H1 (cell line): ENCODE data around the gene SPEF2. TPM values are rescaled to one million over a fixed set of nuclear protein-coding genes. Genes with fewer than 3 reads are reported as not detected.

Experiments
- CTCF ChIA-PET: fragments of 300-600 bp; sonication (Branson Sonifier 250); formaldehyde crosslinking; loops from one replicate; lab custom pipeline; 2021; ENCODE audit not compliant: partially characterized antibody; lab: Charles Lee
- POLR2A ChIA-PET: fragments of 300-600 bp; sonication (Branson Sonifier 250); formaldehyde crosslinking; loops from one replicate; lab custom pipeline; 2021; ENCODE audit warnings: inconsistent platforms; ENCODE audit not compliant: partially characterized antibody; lab: Charles Lee
- DNase-seq, 2 experiments: peaks; one replicate each; pipeline versions ENCODE4 v3.0.0 to v3.0.0-alpha.2; 2010 to 2022; ENCODE audit warnings: low spot score in 2 of 2, low read depth in 1 of 2, mixed read lengths in 1 of 2
- FAIRE-seq: peaks from 2 replicates; lab custom pipeline; 2011; peaks lifted over from hg19 to GRCh38; lab: Jason Lieb, UNC
- H2AFZ ChIP-seq: 2 replicates; pipeline ENCODE4 v1.8.1; 2012; ENCODE audit warnings: low read length, inconsistent platforms
- H2AK5ac ChIP-seq: 2 replicates; pipeline ENCODE4 v1.6.1; 2013; ENCODE audit warnings: low read depth, low read length
- H2BK120ac ChIP-seq: replicated peaks from 2 replicates; pipeline ENCODE3; 2013; ENCODE audit warnings: low read depth, low read length, inconsistent platforms
- H2BK12ac ChIP-seq: 2 replicates; pipeline ENCODE4 v1.6.1; 2013; ENCODE audit warnings: low read depth, low read length
- H2BK15ac ChIP-seq: 2 replicates; pipeline ENCODE4 v1.6.1; 2013; ENCODE audit warnings: low read length
- H2BK20ac ChIP-seq: 2 replicates; pipeline ENCODE4 v1.6.1; 2013; ENCODE audit warnings: low read length
- H2BK5ac ChIP-seq: 2 replicates; pipeline ENCODE4 v1.6.1; 2013; ENCODE audit warnings: low read depth, low read length
- H3K14ac ChIP-seq: 2 replicates; pipeline ENCODE4 v1.6.1; 2013; ENCODE audit warnings: inconsistent platforms; ENCODE audit not compliant: insufficient read length
- H3K18ac ChIP-seq: 2 replicates; pipeline ENCODE4 v1.6.1; 2013; ENCODE audit warnings: low read length; ENCODE audit errors: extremely low read depth
- H3K23ac ChIP-seq: 2 replicates; pipeline ENCODE4 v1.6.1; 2013; ENCODE audit warnings: inconsistent platforms; ENCODE audit not compliant: insufficient read length
- H3K23me2 ChIP-seq: 2 replicates; pipeline ENCODE4 v1.6.1; 2013; ENCODE audit warnings: low read depth, low read length
- H3K27ac ChIP-seq: 2 replicates; pipeline ENCODE4 v1.6.1; 2011; ENCODE audit warnings: low read depth, low read length, inconsistent platforms
- H3K27me3 ChIP-seq, 4 experiments: replicated peaks in 1 of 4; 1 replicate in 1 of 4; 2 replicates in 3 of 4; pipeline versions ENCODE4 v1.6.1 to v1.8.1; 2011 to 2013; ENCODE audit warnings: low read length in 3 of 4, mild to moderate bottlenecking in 3 of 4, inconsistent platforms in 2 of 4, mixed read lengths in 2 of 4, moderate library complexity in 1 of 4; ENCODE audit not compliant: control insufficient read depth in 3 of 4, insufficient read depth in 3 of 4; ENCODE audit errors: extremely low read depth in 1 of 4
- H3K36me3 ChIP-seq, 4 experiments: 2 replicates each; pipeline versions ENCODE4 v1.6.1 to v1.8.1; 2011 to 2013; ENCODE audit warnings: mild to moderate bottlenecking in 4 of 4, low read length in 3 of 4, moderate library complexity in 2 of 4, control low read depth in 1 of 4, inconsistent platforms in 1 of 4; ENCODE audit not compliant: insufficient read depth in 4 of 4, control insufficient read depth in 2 of 4
- H3K4ac ChIP-seq: replicated peaks from 2 replicates; pipeline ENCODE3; 2013; ENCODE audit warnings: low read length, low read depth, mixed read lengths, inconsistent platforms; ENCODE audit not compliant: insufficient read length
- H3K4me1 ChIP-seq, 4 experiments: replicated peaks in 1 of 4; 1 replicate in 1 of 4; 2 replicates in 3 of 4; pipeline versions ENCODE4 v1.6.1 to v1.8.1; 2011 to 2013; ENCODE audit warnings: low read length in 3 of 4, inconsistent platforms in 2 of 4, mixed read lengths in 1 of 4; ENCODE audit not compliant: insufficient read depth in 4 of 4, control insufficient read depth in 3 of 4
- H3K4me2 ChIP-seq, 2 experiments: 2 replicates each; pipeline versions ENCODE4 v1.6.1 to v1.8.1; 2011 to 2013; ENCODE audit warnings: low read depth in 2 of 2, low read length in 2 of 2, control low read depth in 1 of 2, inconsistent platforms in 1 of 2, mild to moderate bottlenecking in 1 of 2; ENCODE audit not compliant: insufficient read depth in 1 of 2
- H3K4me3 ChIP-seq, 4 experiments: fragments of 200-600, 300-600 bp in 1 of 4; sonication (generic), shearing (Covaris generic), sonication (Bioruptor Twin) in 1 of 4; 2 replicates each; pipeline versions ENCODE4 v1.5.1 to v1.8.1; 2011 to 2016; ENCODE audit warnings: low read length in 4 of 4, low read depth in 3 of 4, control low read depth in 2 of 4, inconsistent platforms in 2 of 4, mild to moderate bottlenecking in 2 of 4, mixed read lengths in 1 of 4, moderate library complexity in 1 of 4; ENCODE audit not compliant: insufficient read depth in 2 of 4; ENCODE audit errors: extremely low read depth in 1 of 4
- H3K56ac ChIP-seq: replicated peaks from 2 replicates; pipeline ENCODE3; 2013; ENCODE audit warnings: low read depth, mild to moderate bottlenecking, mixed read lengths, low read length, inconsistent platforms; ENCODE audit not compliant: insufficient read length
- H3K79me1 ChIP-seq: 2 replicates; pipeline ENCODE4 v1.6.1; 2013; ENCODE audit warnings: low read depth, low read length, control low read depth
- H3K79me2 ChIP-seq, 2 experiments: 2 replicates each; pipeline versions ENCODE4 v1.6.1 to v1.8.1; 2012 to 2013; ENCODE audit warnings: low read length in 2 of 2, mild to moderate bottlenecking in 2 of 2, inconsistent platforms in 1 of 2; ENCODE audit not compliant: insufficient read depth in 2 of 2, control insufficient read depth in 1 of 2
- H3K9ac ChIP-seq, 4 experiments: replicated peaks in 1 of 4; 1 replicate in 1 of 4; 2 replicates in 3 of 4; pipeline versions ENCODE4 v1.6.1 to v1.8.1; 2011 to 2013; ENCODE audit warnings: low read depth in 3 of 4, low read length in 3 of 4, control low read depth in 2 of 4, mild to moderate bottlenecking in 2 of 4, moderate library complexity in 2 of 4, inconsistent platforms in 1 of 4; ENCODE audit errors: extremely low read depth in 1 of 4
- H3K9me3 ChIP-seq, 2 experiments: 2 replicates each; pipeline versions ENCODE4 v1.6.1 to v1.8.1; 2012 to 2013; ENCODE audit warnings: mild to moderate bottlenecking in 2 of 2, moderate library complexity in 2 of 2, control low read depth in 1 of 2, inconsistent platforms in 1 of 2, low read depth in 1 of 2, low read length in 1 of 2, mixed read lengths in 1 of 2; ENCODE audit not compliant: insufficient read depth in 2 of 2
- H4K20me1 ChIP-seq, 2 experiments: replicated peaks in 1 of 2; 2 replicates each; pipeline versions ENCODE3 to v1.8.1; 2011 to 2013; ENCODE audit warnings: inconsistent platforms in 2 of 2, low read length in 2 of 2, mild to moderate bottlenecking in 1 of 2; ENCODE audit not compliant: insufficient read depth in 2 of 2, control insufficient read depth in 1 of 2
- H4K5ac ChIP-seq: 2 replicates; pipeline ENCODE4 v1.6.1; 2013; ENCODE audit warnings: low read length, low read depth, mixed read lengths, inconsistent platforms; ENCODE audit not compliant: insufficient read length
- H4K8ac ChIP-seq: 2 replicates; pipeline ENCODE4 v1.8.0; 2013; ENCODE audit warnings: mild to moderate bottlenecking, moderate library complexity, low read length, inconsistent platforms; ENCODE audit not compliant: insufficient read depth; ENCODE audit errors: extremely low read depth
- H4K91ac ChIP-seq: replicated peaks from 2 replicates; pipeline ENCODE3; 2013; ENCODE audit warnings: low read length, mixed read lengths, inconsistent platforms; ENCODE audit not compliant: insufficient read length
- ASH2L ChIP-seq: fragments of 200-600, 300-600 bp; sonication (generic); IDR thresholded peaks from one replicate; pipeline ENCODE4 v1.7.1; 2017; ENCODE audit warnings: low read length
- ATF2 ChIP-seq: IDR thresholded peaks from 2 replicates; pipeline ENCODE4 v1.6.1; 2012; ENCODE audit warnings: low read length, inconsistent platforms
- BACH1 ChIP-seq: IDR thresholded peaks from 2 replicates; pipeline ENCODE4 v1.6.1; 2012; ENCODE audit warnings: low read length, improper control_type of control experiment
- BCL11A ChIP-seq, 2 experiments: IDR thresholded peaks; one replicate each; pipeline ENCODE4 v1.6.1; 2011; ENCODE audit warnings: low read depth in 2 of 2, low read length in 2 of 2, mild to moderate bottlenecking in 2 of 2
- CHD1 ChIP-seq: IDR thresholded peaks from 2 replicates; pipeline ENCODE4 v1.6.1; 2012; ENCODE audit warnings: low read depth, low read length, improper control_type of control experiment
- GABPA ChIP-seq: IDR thresholded peaks from 2 replicates; pipeline ENCODE4 v1.6.1; 2011; ENCODE audit warnings: mild to moderate bottlenecking, low read length, moderate library complexity, borderline replicate concordance; ENCODE audit not compliant: insufficient read depth
- GTF2F1 ChIP-seq: IDR thresholded peaks from 2 replicates; pipeline ENCODE4 v1.6.1; 2012; ENCODE audit warnings: low read depth, low read length, improper control_type of control experiment, borderline replicate concordance
- JUND ChIP-seq: IDR thresholded peaks from 2 replicates; pipeline ENCODE4 v1.6.1; 2011; ENCODE audit warnings: mild to moderate bottlenecking, improper control_type of control experiment, low read length
- NANOG ChIP-seq: IDR thresholded peaks from 2 replicates; pipeline ENCODE4 v1.6.1; 2011; ENCODE audit warnings: low read length, low read depth, mild to moderate bottlenecking, inconsistent platforms; ENCODE audit not compliant: insufficient read depth, poor library complexity, severe bottlenecking
- PHF8 ChIP-seq: fragments of 200-600 bp; sonication (generic); conservative IDR thresholded peaks from 2 replicates; pipeline ENCODE4 v1.7.1; 2012; ENCODE audit warnings: low read depth, mild to moderate bottlenecking, inconsistent platforms, low read length, moderate library complexity
- RFX5 ChIP-seq: IDR thresholded peaks from 2 replicates; pipeline ENCODE4 v1.6.1; 2011; ENCODE audit warnings: low read depth, low read length, improper control_type of control experiment, borderline replicate concordance
- SP2 ChIP-seq: IDR thresholded peaks from 2 replicates; pipeline ENCODE4 v1.6.1; 2012; ENCODE audit warnings: mild to moderate bottlenecking, low read length, inconsistent platforms
- TAF7 ChIP-seq: optimal IDR thresholded peaks from 2 replicates; pipeline ENCODE3; 2011; ENCODE audit warnings: low read depth, mild to moderate bottlenecking, inconsistent platforms, low read length, moderate library complexity, borderline replicate concordance
- WGBS, 2 experiments: shearing (Covaris generic) in 1 of 2; methylation state at CpG; one replicate each; pipeline versions ENCODE4 v1.1.6 to v1.1.7; 2013 to 2015; ENCODE audit warnings: low lambda C conversion rate in 2 of 2, mixed read lengths in 2 of 2, inconsistent platforms in 1 of 2, low coverage in 1 of 2, missing lambda C conversion rate in 1 of 2; ENCODE audit not compliant: insufficient replicate concordance in 2 of 2, insufficient coverage in 1 of 2, insufficient read length in 1 of 2; ENCODE audit errors: extremely low coverage in 1 of 2, missing lambda C conversion rate in 1 of 2; 5-methylcytosine and 5-hydroxymethylcytosine counted together
- polyA plus RNA-seq, 7 experiments: library from polyadenylated mRNA; depleted of rRNA in 3 of 7; stranded (reverse) in 5 of 7; unstranded in 2 of 7; fragments of >200 nt in 5 of 7; fragments of 200-250 nt in 2 of 7; gene quantifications; 1 replicate in 5 of 7; 2 replicates in 1 of 7; 4 replicates in 1 of 7; pipeline versions ENCODE4 v1.2.1 to v1.2.3, GENCODE V29; 2011 to 2013; ENCODE audit warnings: missing spikeins in 2 of 7, mixed read lengths in 2 of 7
- total RNA-seq: library from RNA; stranded (reverse); fragmentation: NEBNext Ultra II Directional; extraction: Animal tissue kit (Norgen Biotek cat#: 25700); gene quantifications from 2 replicates; pipeline ENCODE4 v1.2.1, GENCODE V29; 2021

Gene SPEF2
- total and polyA plus RNA-seq, 2 of the 8 experiments (the other 6 are each of a cell fraction or from before 2014, with no cell fraction given) = 0.14 to 0.73 TPM

GRCh38 chr5:35847961-35848360 lies 230.3 kb downstream of the SPEF2 start:
- no peak overlapping the region for H2BK12ac ChIP-seq
- H3K79me1 ChIP-seq = no peaks in the 10 kb centered on the region
- H3K36me3 ChIP-seq = no peaks in the 10 kb centered on the region; a peak in 1 of 8 replicates
- no peak overlapping the region for H2AFZ ChIP-seq
- H2BK20ac ChIP-seq = no peak overlapping the region
- no peak overlapping the region for H2BK15ac ChIP-seq
- no peak overlapping the region for H2BK5ac ChIP-seq
- no peak overlapping the region for H4K8ac ChIP-seq
- POLR2A ChIA-PET = no interaction called here
- H3K23me2 ChIP-seq = no peaks in the 10 kb centered on the region
- CTCF ChIA-PET = interaction anchor here (0.5 kb wide), 1 partner anchor 11 kb away, joined by 3 read pairs; no protein-coding TSS in a partner anchor
- no peak overlapping the region for H3K4ac ChIP-seq
- H2BK120ac ChIP-seq = no peak overlapping the region
- H3K14ac ChIP-seq = no peak overlapping the region
- peaks cover 25 to 33% of the 10 kb centered on the region in 2 experiments for H3K9me3 ChIP-seq
- no peak overlapping the region for H3K9ac ChIP-seq
- no peaks in the 10 kb centered on the region for H3K79me2 ChIP-seq
- no peak overlapping the region for H3K27ac ChIP-seq
- no peak for DNase-seq
- no peaks in the 10 kb centered on the region for H3K27me3 ChIP-seq
- H3K18ac ChIP-seq = no peak overlapping the region
- no peak overlapping the region for H2AK5ac ChIP-seq
- H3K4me3 ChIP-seq = no peak overlapping the region
- no peak overlapping the region for H4K5ac ChIP-seq
- H4K20me1 ChIP-seq = no peaks in the 10 kb centered on the region
- H4K91ac ChIP-seq = no peak overlapping the region
- H3K56ac ChIP-seq = no peak overlapping the region
- no peak overlapping the region for H3K23ac ChIP-seq
- WGBS, 2 experiments = 91% methylated on average over 3 of the region's 3 CpGs; no CpG with 5 or more reads in 1 of the 2 experiments
- H3K4me1 ChIP-seq = no peaks in the 10 kb centered on the region
- no peak for FAIRE-seq
- no peak overlapping the region for H3K4me2 ChIP-seq
- TF ChIP-seq BCL11A (IDR thresholded peaks at IDR 0.05; ENCODE audit: low read depth in 2 of 2, low read length in 2 of 2) (no peak), BACH1 (no peak), JUND (no peak), ATF2 (no peak), PHF8 (no peak), GTF2F1 (no peak), ASH2L (no peak), GABPA (no peak), RFX5 (no peak), SP2 (no peak), CHD1 (no peak), NANOG (no peak), TAF7 (no peak)
